ENCODE measurements around the gene SVOP.

The SVOP gene

DNA sequence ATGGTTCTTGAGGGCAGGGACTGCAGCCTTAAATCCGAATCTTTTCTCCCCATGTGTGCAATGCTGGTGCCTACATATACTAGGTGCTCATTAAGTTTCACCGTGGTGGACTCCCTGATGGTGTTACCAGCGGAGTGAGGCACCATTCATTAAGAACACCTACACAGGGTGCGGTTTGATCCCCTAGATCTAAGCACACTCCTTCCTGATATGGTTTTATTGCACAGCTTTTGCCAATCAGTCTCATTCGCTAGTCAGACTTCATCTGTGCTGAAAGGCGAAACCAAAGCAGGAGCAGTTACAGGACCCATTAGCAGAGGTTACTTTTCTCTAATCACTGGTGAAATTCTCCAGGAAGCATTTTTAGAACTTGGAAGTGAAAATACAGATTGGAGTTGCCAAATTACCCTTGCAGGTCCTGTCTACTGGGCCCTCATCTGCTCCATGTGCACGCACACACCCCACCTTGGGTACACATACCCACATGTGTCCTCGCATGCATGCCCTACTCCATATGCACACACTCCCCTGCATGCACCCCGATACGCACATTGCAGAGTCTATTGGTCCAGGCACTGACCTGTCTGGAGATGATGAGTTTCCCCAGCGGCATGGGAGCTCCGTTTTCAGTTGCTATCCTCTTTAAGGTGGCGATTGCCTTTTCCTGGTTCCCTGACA, 82.5 kb downstream of the SVOP start:
- TF ChIP-seq CTCF (IDR thresholded peaks at IDR 0.05; ENCODE audit: low read depth, low read length), result no peak

DNA sequence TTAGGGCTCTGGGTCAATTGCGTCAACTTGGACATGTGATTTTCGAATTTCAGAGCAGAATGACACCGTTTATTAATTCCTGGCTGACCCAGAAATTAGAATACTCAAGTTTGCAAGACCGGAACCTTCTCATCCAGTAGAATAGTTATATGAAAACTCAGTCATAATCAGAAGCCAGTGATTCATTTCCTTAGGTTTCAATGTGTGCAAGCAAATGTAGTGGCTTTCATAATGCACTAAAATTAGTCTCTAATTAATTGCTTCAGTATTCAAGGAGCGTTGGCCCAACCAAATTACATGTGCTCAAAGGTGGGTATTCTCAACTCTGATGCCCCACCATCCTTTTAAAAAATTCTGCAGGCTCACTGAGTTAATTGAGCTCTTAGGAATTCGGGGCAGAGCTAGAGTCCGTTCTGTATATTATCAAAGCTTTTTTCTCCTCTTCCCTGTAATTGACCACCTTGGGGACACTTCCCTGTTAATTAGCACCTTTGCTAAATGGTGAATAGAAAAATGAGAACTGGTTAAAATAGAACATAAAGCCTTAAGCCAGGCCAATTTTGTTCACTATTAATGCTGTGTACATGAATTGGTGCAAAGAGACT, 85.6 kb downstream of the SVOP start:
- no peak overlapping the region for H3K4me3 ChIP-seq (ENCODE audit: low read depth, low read length)
- no peak for TF ChIP-seq CTCF (IDR thresholded peaks at IDR 0.05; ENCODE audit: low read depth, low read length)

More for the DNA sequence above, 82.5 kb downstream of the SVOP start:
- no peak overlapping the region for H3K4me3 ChIP-seq (ENCODE audit: low read depth, low read length)

GRCh38 chr12:108933949-108934348, 86.9 kb downstream of the SVOP start:
- H3K4me3 ChIP-seq (ENCODE audit: low read depth, low read length), result no peak overlapping the region
- TF ChIP-seq CTCF (IDR thresholded peaks at IDR 0.05; ENCODE audit: low read depth, low read length), result no peak

GRCh38 chr12:108930756-108931155, 90.1 kb downstream of the SVOP start:
- no peak overlapping the region for H3K4me3 ChIP-seq (ENCODE audit: low read depth, low read length)
- TF ChIP-seq CTCF (IDR thresholded peaks at IDR 0.05; ENCODE audit: low read depth, low read length), result no peak

- no peak for TF ChIP-seq CTCF (IDR thresholded peaks at IDR 0.05; ENCODE audit: low read depth, low read length)
These were observed 90.7 kb downstream of the SVOP start for GRCh38 chr12:108930155-108930554.

GRCh38 chr12:108928695-108929094, 92.2 kb downstream of the SVOP start:
- no peak for TF ChIP-seq CTCF (IDR thresholded peaks at IDR 0.05; ENCODE audit: low read depth, low read length)
- no peak overlapping the region for H3K4me3 ChIP-seq (ENCODE audit: low read depth, low read length)

More at GRCh38 chr12:108930155-108930554, 90.7 kb downstream of the SVOP start:
- no peak overlapping the region for H3K4me3 ChIP-seq (ENCODE audit: low read depth, low read length)

DNA sequence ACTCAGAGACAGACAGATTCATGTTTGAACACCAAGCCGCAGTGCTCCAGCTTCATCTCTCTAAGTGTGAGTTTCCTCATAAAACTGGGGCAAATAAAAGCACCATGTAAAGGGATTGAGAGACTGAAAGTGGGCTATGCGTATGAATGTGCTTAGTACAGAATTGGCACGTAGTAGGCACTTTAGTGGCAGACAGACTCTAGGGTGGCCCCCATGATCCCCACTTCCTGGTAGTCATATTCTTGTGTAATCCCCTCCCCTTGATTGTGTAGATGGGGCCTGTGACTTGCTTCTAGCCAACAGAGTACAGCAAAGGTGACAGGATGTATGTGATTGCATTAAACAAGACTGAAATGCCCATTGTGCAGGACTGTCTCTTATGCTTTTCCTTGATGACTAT, 98.0 kb downstream of the SVOP start:
- H3K4me3 ChIP-seq (ENCODE audit: low read depth, low read length), result no peak overlapping the region
- no peak for TF ChIP-seq CTCF (IDR thresholded peaks at IDR 0.05; ENCODE audit: low read depth, low read length)
